ENCODE measurements around the gene OR3A1.
"Not testable (repeated sequence)": the region's sequence is repeated elsewhere in the genome, so short reads cannot be mapped to it uniquely, and the experiment has no call there.

The OR3A1 gene

GRCh38 chr17:3298260-3298659 is at the start of gene OR3A1:
OR3A1 (minus strand) TSS chr17:3298360; CDS start chr17:3292582, 5,778 bp downstream.
- DNase-seq = no peak

GRCh38 chr17:3342782-3343181 is 44.6 kb upstream of the OR3A1 start:
- DNase-seq = not testable (repeated sequence)

- no peak for DNase-seq
Observed at GRCh38 chr17:3335876-3336275, 37.7 kb upstream of the OR3A1 start.

GRCh38 chr17:3318336-3318735 is 20.2 kb upstream of the OR3A1 start:
- DNase-seq = no peak

- DNase-seq = no peak
Observed at GRCh38 chr17:3316836-3317235, 18.7 kb upstream of the OR3A1 start.

GRCh38 chr17:3308603-3309002 is 10.4 kb upstream of the OR3A1 start:
- DNase-seq = no peak

- DNase-seq = no peak
Observed at GRCh38 chr17:3295632-3296031, 2.5 kb downstream of the OR3A1 start.

GRCh38 chr17:3293548-3293947 is 4.6 kb downstream of the OR3A1 start:
- DNase-seq = not testable (repeated sequence)

- no peak for DNase-seq
Observed at GRCh38 chr17:3282901-3283300, 15.3 kb downstream of the OR3A1 start.

GRCh38 chr17:3276126-3276525 is 22.0 kb downstream of the OR3A1 start:
- DNase-seq = no peak

GRCh38 chr17:3271072-3271848 is 26.9 kb downstream of the OR3A1 start:
- no peak for DNase-seq

GRCh38 chr17:3260600-3260999 is 37.6 kb downstream of the OR3A1 start:
- no peak for DNase-seq

GRCh38 chr17:3260163-3260562 is 38.0 kb downstream of the OR3A1 start:
- no peak for DNase-seq

- DNase-seq = no peak
Observed at GRCh38 chr17:3256575-3256974, 41.6 kb downstream of the OR3A1 start.

- not testable (repeated sequence) for DNase-seq
Observed at GRCh38 chr17:3249013-3249412, 49.1 kb downstream of the OR3A1 start.

GRCh38 chr17:3244841-3245240 is 53.3 kb downstream of the OR3A1 start:
- DNase-seq = not testable (repeated sequence)

GRCh38 chr17:3241044-3241443 is 57.1 kb downstream of the OR3A1 start:
- DNase-seq = not testable (repeated sequence)
